ENCODE data around the gene RBM33. TPM values are rescaled to one million over a fixed set of nuclear protein-coding genes. Genes with fewer than 3 reads are reported as not detected.

The RBM33 gene
- total and polyA plus RNA-seq, 2 of the 13 experiments (the other 11 are each of a cell fraction or from before 2014, with no cell fraction given) = 12.4 to 28.9 TPM

GRCh38 chr7:155815332-155816191, 171.1 kb downstream of the RBM33 start (continued):
- TF ChIP-seq, protein P1, sequence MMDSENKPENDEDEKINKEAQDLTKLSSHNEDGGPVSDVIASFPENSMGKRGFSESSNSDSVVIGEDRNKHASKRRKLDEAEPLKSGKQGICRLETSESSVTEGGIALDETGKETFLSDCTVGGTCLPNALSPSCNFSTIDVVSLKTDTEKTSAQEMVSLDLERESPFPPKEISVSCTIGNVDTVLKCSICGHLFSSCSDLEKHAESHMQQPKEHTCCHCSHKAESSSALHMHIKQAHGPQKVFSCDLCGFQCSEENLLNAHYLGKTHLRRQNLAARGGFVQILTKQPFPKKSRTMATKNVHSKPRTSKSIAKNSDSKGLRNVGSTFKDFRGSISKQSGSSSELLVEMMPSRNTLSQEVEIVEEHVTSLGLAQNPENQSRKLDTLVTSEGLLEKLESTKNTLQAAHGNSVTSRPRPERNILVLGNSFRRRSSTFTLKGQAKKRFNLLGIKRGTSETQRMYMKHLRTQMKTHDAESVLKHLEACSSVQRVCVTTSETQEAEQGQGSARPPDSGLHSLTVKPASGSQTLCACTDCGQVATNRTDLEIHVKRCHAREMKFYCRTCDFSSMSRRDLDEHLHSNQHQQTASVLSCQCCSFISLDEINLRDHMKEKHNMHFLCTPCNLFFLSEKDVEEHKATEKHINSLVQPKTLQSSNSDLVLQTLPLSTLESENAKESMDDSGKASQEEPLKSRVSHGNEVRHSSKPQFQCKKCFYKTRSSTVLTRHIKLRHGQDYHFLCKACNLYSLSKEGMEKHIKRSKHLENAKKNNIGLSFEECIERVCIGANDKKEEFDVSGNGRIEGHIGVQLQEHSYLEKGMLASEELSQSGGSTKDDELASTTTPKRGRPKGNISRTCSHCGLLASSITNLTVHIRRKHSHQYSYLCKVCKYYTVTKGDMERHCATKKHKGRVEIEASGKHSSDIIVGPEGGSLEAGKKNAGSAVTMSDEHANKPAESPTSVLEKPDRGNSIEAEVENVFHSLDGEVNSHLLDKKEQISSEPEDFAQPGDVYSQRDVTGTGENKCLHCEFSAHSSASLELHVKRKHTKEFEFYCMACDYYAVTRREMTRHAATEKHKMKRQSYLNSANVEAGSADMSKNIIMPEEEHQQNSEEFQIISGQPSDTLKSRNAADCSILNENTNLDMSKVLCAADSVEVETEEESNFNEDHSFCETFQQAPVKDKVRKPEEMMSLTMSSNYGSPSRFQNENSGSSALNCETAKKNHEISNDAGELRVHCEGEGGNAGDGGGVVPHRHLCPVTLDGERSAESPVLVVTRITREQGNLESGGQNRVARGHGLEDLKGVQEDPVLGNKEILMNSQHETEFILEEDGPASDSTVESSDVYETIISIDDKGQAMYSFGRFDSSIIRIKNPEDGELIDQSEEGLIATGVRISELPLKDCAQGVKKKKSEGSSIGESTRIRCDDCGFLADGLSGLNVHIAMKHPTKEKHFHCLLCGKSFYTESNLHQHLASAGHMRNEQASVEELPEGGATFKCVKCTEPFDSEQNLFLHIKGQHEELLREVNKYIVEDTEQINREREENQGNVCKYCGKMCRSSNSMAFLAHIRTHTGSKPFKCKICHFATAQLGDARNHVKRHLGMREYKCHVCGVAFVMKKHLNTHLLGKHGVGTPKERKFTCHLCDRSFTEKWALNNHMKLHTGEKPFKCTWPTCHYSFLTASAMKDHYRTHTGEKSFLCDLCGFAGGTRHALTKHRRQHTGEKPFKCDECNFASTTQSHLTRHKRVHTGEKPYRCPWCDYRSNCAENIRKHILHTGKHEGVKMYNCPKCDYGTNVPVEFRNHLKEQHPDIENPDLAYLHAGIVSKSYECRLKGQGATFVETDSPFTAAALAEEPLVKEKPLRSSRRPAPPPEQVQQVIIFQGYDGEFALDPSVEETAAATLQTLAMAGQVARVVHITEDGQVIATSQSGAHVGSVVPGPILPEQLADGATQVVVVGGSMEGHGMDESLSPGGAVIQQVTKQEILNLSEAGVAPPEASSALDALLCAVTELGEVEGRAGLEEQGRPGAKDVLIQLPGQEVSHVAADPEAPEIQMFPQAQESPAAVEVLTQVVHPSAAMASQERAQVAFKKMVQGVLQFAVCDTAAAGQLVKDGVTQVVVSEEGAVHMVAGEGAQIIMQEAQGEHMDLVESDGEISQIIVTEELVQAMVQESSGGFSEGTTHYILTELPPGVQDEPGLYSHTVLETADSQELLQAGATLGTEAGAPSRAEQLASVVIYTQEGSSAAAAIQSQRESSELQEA (CRISPR knock-in tag; IDR thresholded peaks at IDR 0.05; ENCODE audit: not compliant biosample characterization) = no peak
- TF ChIP-seq ZFP90 (CRISPR knock-in tag; IDR thresholded peaks at IDR 0.05; ENCODE audit: borderline replicate concordance) (no peak), ZNF891 (CRISPR knock-in tag; IDR thresholded peaks at IDR 0.05) (no peak), HNRNPK (IDR thresholded peaks at IDR 0.05; ENCODE audit: low read depth, low read length, poor library complexity, severe bottlenecking) (peak; percentile 34), ZFP91 (CRISPR knock-in tag; IDR thresholded peaks at IDR 0.05; ENCODE audit: borderline replicate concordance) (no peak), ZNF282 (IDR thresholded peaks at IDR 0.05; ENCODE audit: partially characterized antibody) (no peak), MYPOP (CRISPR knock-in tag; IDR thresholded peaks at IDR 0.05) (no peak), EEA1 (CRISPR knock-in tag; IDR thresholded peaks at IDR 0.05; ENCODE audit: borderline replicate concordance) (no peak), SNAPC5 (CRISPR knock-in tag; IDR thresholded peaks at IDR 0.05; ENCODE audit: borderline replicate concordance) (no peak), KDM2A (CRISPR knock-in tag; IDR thresholded peaks at IDR 0.05; ENCODE audit: borderline replicate concordance, low read depth) (peak; percentile 87), ETV5 (CRISPR knock-in tag; IDR thresholded peaks at IDR 0.05; ENCODE audit: borderline replicate concordance) (peak; percentile 71), HHEX (CRISPR knock-in tag; IDR thresholded peaks at IDR 0.05) (no peak), IRF2 (CRISPR knock-in tag; IDR thresholded peaks at IDR 0.05) (0 out of 2 replicates have a peak, but pooled peaks have one; percentile 29), EZH2 (conservative IDR thresholded peaks at IDR 0.05; ENCODE audit: low read depth, low read length) (0 out of 2 replicates have a peak, but pooled peaks have one; percentile 47)
- TF ChIP-seq, protein P2, sequence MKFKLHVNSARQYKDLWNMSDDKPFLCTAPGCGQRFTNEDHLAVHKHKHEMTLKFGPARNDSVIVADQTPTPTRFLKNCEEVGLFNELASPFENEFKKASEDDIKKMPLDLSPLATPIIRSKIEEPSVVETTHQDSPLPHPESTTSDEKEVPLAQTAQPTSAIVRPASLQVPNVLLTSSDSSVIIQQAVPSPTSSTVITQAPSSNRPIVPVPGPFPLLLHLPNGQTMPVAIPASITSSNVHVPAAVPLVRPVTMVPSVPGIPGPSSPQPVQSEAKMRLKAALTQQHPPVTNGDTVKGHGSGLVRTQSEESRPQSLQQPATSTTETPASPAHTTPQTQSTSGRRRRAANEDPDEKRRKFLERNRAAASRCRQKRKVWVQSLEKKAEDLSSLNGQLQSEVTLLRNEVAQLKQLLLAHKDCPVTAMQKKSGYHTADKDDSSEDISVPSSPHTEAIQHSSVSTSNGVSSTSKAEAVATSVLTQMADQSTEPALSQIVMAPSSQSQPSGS (CRISPR knock-in tag; IDR thresholded peaks at IDR 0.05) = 0 out of 2 replicates have a peak, but pooled peaks have one; percentile 17
